Adrenal gland (tissue), 5 donors: ENCODE results near the gene MRPS18B.
"Not testable (repeated sequence)": the region's sequence is repeated elsewhere in the genome, so short reads cannot be mapped to it uniquely, and the experiment has no call there.

ENCODE experiments used
- CTCF ChIP-seq, 6 experiments: fragments of 450-650 bp in 4 of 6; fragments of 200-600 bp in 2 of 6; sonication (generic) in 1 of 6; IDR thresholded peaks; 1 replicate in 5 of 6; 2 replicates in 1 of 6; pipeline versions ENCODE4 v1.5.1 to v1.8.0; 2016 to 2021; ENCODE audit warnings: antibody characterized with exemption in 6 of 6, mild to moderate bottlenecking in 2 of 6, moderate library complexity in 1 of 6
- POLR2A ChIP-seq, 2 donors: fragments of 450-650 bp; IDR thresholded peaks; one replicate each; pipeline ENCODE4 v1.6.1; 2017; ENCODE audit warnings: antibody characterized with exemption in 2 of 2, mild to moderate bottlenecking in 2 of 2, moderate library complexity in 1 of 2
- donor health status: DM: no; HTN: no; CAD: no.

- TF ChIP-seq CTCF, POLR2A (IDR thresholded peaks at IDR 0.05): not testable (repeated sequence)
Measured at GRCh38 chr6:30666300-30666699, 48.7 kb downstream of the MRPS18B start.
